PFSK-1 (cell line): ENCODE results near the gene BABAM2.

ENCODE experiments used
- FOXP2 ChIP-seq: optimal IDR thresholded peaks from 2 replicates; pipeline ENCODE3; 2011; ENCODE audit warnings: borderline replicate concordance, control low read depth, inconsistent platforms; ENCODE audit not compliant: insufficient read depth; ENCODE audit errors: extremely low read length, extremely low read depth
- POLR2AphosphoS5 ChIP-seq: IDR thresholded peaks from 2 replicates; pipeline ENCODE4 v1.6.1; 2012; ENCODE audit warnings: low read depth, mild to moderate bottlenecking, control low read depth, low read length, moderate library complexity
- TAF1 ChIP-seq: IDR thresholded peaks from 2 replicates; pipeline ENCODE4 v1.6.1; 2012; ENCODE audit warnings: low read length, control low read depth, borderline replicate concordance; ENCODE audit not compliant: insufficient read depth

- TF ChIP-seq FOXP2 (no peak), POLR2AphosphoS5 (no peak), TAF1 (no peak)
Observed at GRCh38 chr2:28350791-28351285, 460.3 kb downstream of the BABAM2 start.
